ENCODE data around the gene GPR176.

- TF ChIP-seq CTCF (IDR thresholded peaks at IDR 0.05) (no peak), POLR2A (IDR thresholded peaks at IDR 0.05) (no peak), EP300 (IDR thresholded peaks at IDR 0.05) (no peak)
Measured at GRCh38 chr15:39792844-39793335, 127.2 kb downstream of the GPR176 start.

Data from tibial nerve (tissue), 4 donors.